ENCODE measurements around the gene CLEC10A.

DNA sequence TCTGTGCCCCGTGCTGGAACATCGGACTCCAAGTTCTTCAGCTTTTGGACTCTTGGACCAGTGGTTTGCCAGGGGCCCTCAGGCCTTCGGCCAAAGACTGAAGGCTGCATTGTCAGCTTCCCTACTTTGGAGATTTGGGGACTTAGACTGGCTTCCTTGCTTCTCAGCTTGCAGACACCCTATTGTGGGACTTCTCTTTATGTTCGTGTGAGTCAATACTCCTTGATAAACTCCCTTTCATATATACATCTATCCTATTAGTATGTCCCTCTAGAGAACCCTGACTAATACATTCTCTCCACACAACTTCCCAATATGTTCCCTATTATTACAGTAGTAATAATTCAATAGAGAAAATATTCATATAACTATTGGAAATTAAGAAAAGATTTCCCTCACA lies 43.8 kb upstream of the CLEC10A start:
- TF ChIP-seq POLR2A (IDR thresholded peaks at IDR 0.05) (no peak), EP300 (IDR thresholded peaks at IDR 0.05; ENCODE audit: low read depth) (no peak)

Measured in transverse colon (tissue), 1 donor.